Endothelial cell of umbilical vein (primary cell): ENCODE results near the gene RBMS1. TPM values are rescaled to one million over a fixed set of nuclear protein-coding genes. Genes with fewer than 3 reads are reported as not detected.

ENCODE experiments used
- BruUV-seq: library from RNA; stranded (reverse); fragments of 400-500 nt; replicated peaks from 2 replicates; lab custom pipeline; 2021; lab: Mats Ljungman, UMichigan
- CTCF ChIA-PET: fragments of 300-600, 350-600 bp; sonication (Branson Sonifier 250); formaldehyde crosslinking; loops from one replicate; lab custom pipeline; 2021; ENCODE audit warnings: antibody characterized with exemption, inconsistent platforms; lab: Charles Lee
- POLR2A ChIA-PET: fragments of 300-600, 350-600 bp; sonication (Branson Sonifier 250); formaldehyde crosslinking; loops from one replicate; lab custom pipeline; 2021; ENCODE audit warnings: antibody characterized with exemption, inconsistent platforms; lab: Charles Lee
- DNase-seq: peaks from one replicate; pipeline ENCODE4 v3.0.0-alpha.2; 2011; ENCODE audit warnings: low read depth, low spot score
- FAIRE-seq: peaks from 2 replicates; lab custom pipeline; 2011; peaks lifted over from hg19 to GRCh38; lab: Jason Lieb, UNC
- H2AFZ ChIP-seq: 2 replicates; pipeline ENCODE4 v1.6.0; 2012; ENCODE audit warnings: low read depth, low read length, control low read depth, inconsistent platforms
- H3K27ac ChIP-seq: 2 replicates; pipeline ENCODE4 v1.5.1; 2011; ENCODE audit warnings: low read depth, mild to moderate bottlenecking, control low read depth, low read length, moderate library complexity; ENCODE audit not compliant: insufficient read depth
- H3K27me3 ChIP-seq, 2 experiments: 2 replicates each; pipeline versions ENCODE4 v1.6.0 to v1.6.1; 2011; ENCODE audit warnings: low read length in 2 of 2, mixed read lengths in 1 of 2; ENCODE audit not compliant: control insufficient read depth in 2 of 2, insufficient read depth in 2 of 2
- H3K36me3 ChIP-seq, 2 experiments: 2 replicates in 1 of 2; 3 replicates in 1 of 2; pipeline ENCODE4 v1.5.1; 2011; ENCODE audit warnings: low read length in 2 of 2, mild to moderate bottlenecking in 1 of 2, moderate library complexity in 1 of 2; ENCODE audit not compliant: control insufficient read depth in 2 of 2, insufficient read depth in 2 of 2; ENCODE audit errors: extremely low read depth in 1 of 2
- H3K4me1 ChIP-seq: 3 replicates; pipeline ENCODE4 v1.5.1; 2011; ENCODE audit warnings: mild to moderate bottlenecking, low read length; ENCODE audit not compliant: control insufficient read depth, insufficient read depth; ENCODE audit errors: extremely low read depth
- H3K4me2 ChIP-seq: 2 replicates; pipeline ENCODE4 v1.6.1; 2011; ENCODE audit warnings: low read length, control low read depth, mixed read lengths; ENCODE audit not compliant: insufficient read depth
- H3K4me3 ChIP-seq, 3 experiments: fragments of 200-600 bp in 1 of 3; sonication (generic), shearing (Covaris generic) in 1 of 3; replicated peaks in 1 of 3; 2 replicates each; pipeline ENCODE4 v1.5.1; 2011 to 2016; ENCODE audit warnings: control low read depth in 3 of 3, low read length in 3 of 3, mild to moderate bottlenecking in 2 of 3, inconsistent platforms in 1 of 3, low read depth in 1 of 3, moderate library complexity in 1 of 3; ENCODE audit not compliant: insufficient read depth in 1 of 3
- H3K79me2 ChIP-seq: 2 replicates; pipeline ENCODE4 v1.6.0; 2012; ENCODE audit warnings: low read length, inconsistent platforms; ENCODE audit not compliant: control insufficient read depth, insufficient read depth
- H3K9ac ChIP-seq: replicated peaks from 2 replicates; pipeline ENCODE3; 2011; ENCODE audit warnings: low read length, control low read depth; ENCODE audit not compliant: insufficient read depth; ENCODE audit errors: extremely low read depth
- H3K9me1 ChIP-seq: replicated peaks from 3 replicates; pipeline ENCODE4 v1.6.0; 2011; ENCODE audit warnings: mild to moderate bottlenecking, low read length; ENCODE audit not compliant: control insufficient read depth, insufficient read depth; ENCODE audit errors: extremely low read depth
- H3K9me3 ChIP-seq: replicated peaks from 2 replicates; pipeline ENCODE4 v1.5.1; 2012; ENCODE audit warnings: low read length, inconsistent platforms; ENCODE audit not compliant: control insufficient read depth, insufficient read depth
- H4K20me1 ChIP-seq: replicated peaks from 2 replicates; pipeline ENCODE3; 2011; ENCODE audit warnings: mild to moderate bottlenecking, low read length; ENCODE audit not compliant: control insufficient read depth, insufficient read depth; ENCODE audit errors: extremely low read depth
- EZH2 ChIP-seq: IDR thresholded peaks from 2 replicates; pipeline ENCODE4 v1.6.1; 2012; ENCODE audit warnings: borderline replicate concordance, low read depth, mild to moderate bottlenecking, moderate library complexity, low read length, inconsistent platforms; ENCODE audit not compliant: severe bottlenecking
- FOS ChIP-seq: IDR thresholded peaks from 2 replicates; pipeline ENCODE4 v1.6.1; 2011; ENCODE audit warnings: mild to moderate bottlenecking, low read length, moderate library complexity, borderline replicate concordance; ENCODE audit not compliant: insufficient read depth
- GATA2 ChIP-seq: IDR thresholded peaks from 2 replicates; pipeline ENCODE4 v1.7.0; 2011; ENCODE audit warnings: low read depth, mild to moderate bottlenecking, moderate library complexity, mixed read lengths, low read length; ENCODE audit not compliant: insufficient read length, insufficient read depth
- JUN ChIP-seq: IDR thresholded peaks from 2 replicates; pipeline ENCODE4 v1.6.1; 2011; ENCODE audit warnings: borderline replicate concordance, low read depth; ENCODE audit not compliant: insufficient read length, insufficient read depth
- MYC ChIP-seq: IDR thresholded peaks from one replicate; pipeline ENCODE4 v1.6.1; 2011; ENCODE audit warnings: mild to moderate bottlenecking, low read depth, low read length
- POLR2A ChIP-seq: IDR thresholded peaks from 2 replicates; pipeline ENCODE4 v1.6.1; 2012; ENCODE audit warnings: low read depth, mild to moderate bottlenecking, control low read depth, low read length
- POLR2AphosphoS5 ChIP-seq: IDR thresholded peaks from 2 replicates; pipeline ENCODE4 v1.6.1; 2012; ENCODE audit warnings: low read depth, mild to moderate bottlenecking, control low read depth, low read length, moderate library complexity; ENCODE audit not compliant: insufficient read depth
- dilution Hi-C: fragments of 300-500 bp; cut with MboI; formaldehyde crosslinking; loops from one replicate; pipeline ENCODE4 v1.15.0; 2019; ENCODE audit warnings: low sequenced_read_pairs; ENCODE audit not compliant: extremely low pct_ligation_motif_present
- intact Hi-C: fragments of 100-400 bp; cut with micrococcal nuclease; formaldehyde crosslinking; loops from one replicate; pipeline ENCODE4 v1.10.0; 2022
- polyA plus RNA-seq, 4 experiments: library from polyadenylated mRNA; depleted of rRNA in 3 of 4; stranded (reverse) in 3 of 4; unstranded in 1 of 4; fragments of >200 nt; gene quantifications; 2 replicates each; pipeline versions ENCODE4 v1.2.1 to v1.2.3, GENCODE V29; 2011 to 2012; ENCODE audit warnings: missing spikeins in 1 of 4
- total RNA-seq: library from RNA; stranded (reverse); gene quantifications from 2 replicates; pipeline ENCODE4 v1.2.3, GENCODE V29; 2021
- TF ChIP-seq, protein P1 (sequence below), 2 donors: IDR thresholded peaks; 1 replicate in 1 of 2; 2 replicates in 1 of 2; pipeline ENCODE4 v1.5.1; 2011; ENCODE audit warnings: low read length in 2 of 2, mild to moderate bottlenecking in 2 of 2, moderate library complexity in 2 of 2, control low read depth in 1 of 2, inconsistent platforms in 1 of 2, low read depth in 1 of 2; ENCODE audit not compliant: insufficient read depth in 1 of 2; ENCODE audit errors: extremely low read depth in 1 of 2
- TF ChIP-seq, protein P2 (sequence below): IDR thresholded peaks from 2 replicates; pipeline ENCODE4 v1.6.1; 2011; ENCODE audit not compliant: insufficient read depth, insufficient read length

Gene RBMS1
- total and polyA plus RNA-seq, 2 donors (not counting 3 experiments of a cell fraction or from before 2014, with no cell fraction given) = 60.0 to 93.3 TPM

DNA sequence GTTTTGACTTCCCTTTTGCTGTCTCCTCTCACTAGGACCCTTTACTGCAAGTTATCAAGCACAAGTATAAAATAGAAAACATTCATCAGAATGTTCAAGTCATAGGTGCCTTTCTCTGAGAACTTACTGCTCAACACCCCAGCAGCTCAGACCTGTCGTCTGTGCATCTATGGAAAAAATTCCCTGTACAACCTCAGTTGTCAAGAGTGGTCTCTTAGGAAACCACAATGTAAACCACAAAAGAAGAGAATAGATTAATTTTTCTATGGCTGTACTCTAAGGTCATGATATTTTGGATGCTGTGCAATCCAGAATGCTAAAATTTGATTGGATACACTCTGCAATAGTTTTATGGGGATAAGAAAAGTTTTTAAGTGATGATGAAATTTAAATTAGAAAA lies 84.1 kb downstream of the RBMS1 start:
- no peak for DNase-seq
- H4K20me1 ChIP-seq = no peaks in the 10 kb centered on the region
- H3K9ac ChIP-seq = no peak overlapping the region
- no peak overlapping the region for H2AFZ ChIP-seq
- H3K4me2 ChIP-seq = no peak overlapping the region
- no peak overlapping the region for H3K4me3 ChIP-seq
- no peak overlapping the region for H3K27ac ChIP-seq
- no TSS peak for BruUV-seq
- FAIRE-seq = no peak
- ChIA-PET CTCF (interaction anchor here (1.1 to 2.2 kb wide), 2 partner anchors 16 to 85 kb away, joined by 5 to 11 read pairs; no protein-coding TSS in a partner anchor), POLR2A (no interaction called here)
- no peaks in the 10 kb centered on the region for H3K36me3 ChIP-seq
- dilution Hi-C loops = no loop called here
- TF ChIP-seq POLR2A (no peak), POLR2AphosphoS5 (no peak), MYC (no peak), FOS (no peak), JUN (no peak), EZH2 (no peak), GATA2 (no peak)
- TF ChIP-seq, protein P1, sequence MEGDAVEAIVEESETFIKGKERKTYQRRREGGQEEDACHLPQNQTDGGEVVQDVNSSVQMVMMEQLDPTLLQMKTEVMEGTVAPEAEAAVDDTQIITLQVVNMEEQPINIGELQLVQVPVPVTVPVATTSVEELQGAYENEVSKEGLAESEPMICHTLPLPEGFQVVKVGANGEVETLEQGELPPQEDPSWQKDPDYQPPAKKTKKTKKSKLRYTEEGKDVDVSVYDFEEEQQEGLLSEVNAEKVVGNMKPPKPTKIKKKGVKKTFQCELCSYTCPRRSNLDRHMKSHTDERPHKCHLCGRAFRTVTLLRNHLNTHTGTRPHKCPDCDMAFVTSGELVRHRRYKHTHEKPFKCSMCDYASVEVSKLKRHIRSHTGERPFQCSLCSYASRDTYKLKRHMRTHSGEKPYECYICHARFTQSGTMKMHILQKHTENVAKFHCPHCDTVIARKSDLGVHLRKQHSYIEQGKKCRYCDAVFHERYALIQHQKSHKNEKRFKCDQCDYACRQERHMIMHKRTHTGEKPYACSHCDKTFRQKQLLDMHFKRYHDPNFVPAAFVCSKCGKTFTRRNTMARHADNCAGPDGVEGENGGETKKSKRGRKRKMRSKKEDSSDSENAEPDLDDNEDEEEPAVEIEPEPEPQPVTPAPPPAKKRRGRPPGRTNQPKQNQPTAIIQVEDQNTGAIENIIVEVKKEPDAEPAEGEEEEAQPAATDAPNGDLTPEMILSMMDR (IDR thresholded peaks at IDR 0.05; ENCODE audit: extremely low read depth in 1 of 2, insufficient read depth in 1 of 2, low read depth in 1 of 2, low read length in 2 of 2) = no peak
- TF ChIP-seq, protein P2, sequence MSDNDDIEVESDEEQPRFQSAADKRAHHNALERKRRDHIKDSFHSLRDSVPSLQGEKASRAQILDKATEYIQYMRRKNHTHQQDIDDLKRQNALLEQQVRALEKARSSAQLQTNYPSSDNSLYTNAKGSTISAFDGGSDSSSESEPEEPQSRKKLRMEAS = no peak
- peaks cover 84% of the 10 kb centered on the region for H3K79me2 ChIP-seq
- H3K9me3 ChIP-seq = no peaks in the 10 kb centered on the region
- intact Hi-C loops = loop anchor here (1.0 to 5.0 kb wide), 4 partner anchors 8 to 297 kb away; no protein-coding TSS in a partner anchor
- H3K9me1 ChIP-seq = no peaks in the 10 kb centered on the region
- H3K4me1 ChIP-seq = peaks cover 55% of the 10 kb centered on the region
- H3K27me3 ChIP-seq = no peaks in the 10 kb centered on the region
